ENCODE data around the gene YWHAH. TPM values are rescaled to one million over a fixed set of nuclear protein-coding genes. Genes with fewer than 3 reads are reported as not detected.
A peak's percentile ranks its signal among the peaks of the same experiment; 100 is the strongest.

The YWHAH gene
- total RNA-seq, 1 donor from 2014 or later = 250 TPM

DNA sequence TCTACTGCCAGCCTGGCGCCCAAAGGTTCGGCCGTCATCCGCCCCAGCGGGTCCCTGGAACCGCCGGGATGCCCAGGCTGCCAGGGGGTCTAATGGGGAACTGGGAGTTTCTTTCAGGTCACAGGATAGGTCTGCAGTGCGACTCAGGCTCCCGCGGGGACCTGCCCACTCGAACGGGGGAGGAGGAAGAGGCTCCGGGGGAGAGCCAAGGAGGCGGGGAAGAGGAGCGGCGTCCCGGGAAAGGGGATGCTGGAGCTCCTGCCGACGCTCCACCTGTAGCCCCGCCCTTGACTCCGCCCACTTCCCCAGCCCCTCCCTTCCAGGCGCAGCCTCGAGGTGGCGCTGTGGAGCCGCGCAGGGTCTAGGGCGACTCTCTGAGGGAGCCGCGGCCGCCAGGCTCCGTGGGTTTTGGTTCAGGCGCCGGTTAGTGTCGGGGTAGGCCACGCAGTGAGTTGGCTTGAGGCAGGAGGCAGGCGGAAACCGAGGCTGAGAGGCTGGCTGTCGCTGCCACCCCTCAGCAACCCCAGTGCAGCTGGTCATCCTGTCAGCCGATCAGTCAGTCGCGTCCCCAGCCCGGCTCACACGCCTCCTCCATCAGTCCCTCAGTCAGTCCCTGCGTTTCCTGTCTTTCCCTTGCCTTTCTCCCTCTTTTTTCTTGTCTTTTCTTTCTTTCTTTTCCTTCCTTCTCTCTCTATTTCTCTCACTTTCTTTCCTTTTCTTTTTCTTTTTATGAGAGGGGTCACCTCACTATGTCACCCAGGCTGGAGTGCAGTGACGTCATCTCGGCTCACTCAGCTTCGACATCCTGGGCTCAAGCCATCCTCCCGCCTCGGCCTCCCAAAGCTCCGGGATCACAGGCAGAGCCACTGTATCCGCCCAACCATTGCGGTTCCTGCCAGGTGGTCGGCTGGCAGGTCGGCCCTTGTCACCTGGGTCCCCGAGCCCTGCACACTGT is 26.4 kb downstream of the YWHAH start:
- Mint-ChIP-seq H3K4me1 (ENCODE audit: low read depth, unreplicated experiment) (no peaks in the 10 kb centered on the region), H3K27ac (ENCODE audit: unreplicated experiment) (no peak overlapping the region), H3K4me3 (ENCODE audit: unreplicated experiment) (peak overlapping the region; percentile 93), H3K27me3 (ENCODE audit: unreplicated experiment) (peaks cover 1% of the 10 kb centered on the region), H3K36me3 (ENCODE audit: unreplicated experiment) (no peaks in the 10 kb centered on the region), H3K9me3 (ENCODE audit: unreplicated experiment) (peaks cover 4% of the 10 kb centered on the region)
- DNase-seq = peak; percentile 92
- TF ChIP-seq, protein P1, sequence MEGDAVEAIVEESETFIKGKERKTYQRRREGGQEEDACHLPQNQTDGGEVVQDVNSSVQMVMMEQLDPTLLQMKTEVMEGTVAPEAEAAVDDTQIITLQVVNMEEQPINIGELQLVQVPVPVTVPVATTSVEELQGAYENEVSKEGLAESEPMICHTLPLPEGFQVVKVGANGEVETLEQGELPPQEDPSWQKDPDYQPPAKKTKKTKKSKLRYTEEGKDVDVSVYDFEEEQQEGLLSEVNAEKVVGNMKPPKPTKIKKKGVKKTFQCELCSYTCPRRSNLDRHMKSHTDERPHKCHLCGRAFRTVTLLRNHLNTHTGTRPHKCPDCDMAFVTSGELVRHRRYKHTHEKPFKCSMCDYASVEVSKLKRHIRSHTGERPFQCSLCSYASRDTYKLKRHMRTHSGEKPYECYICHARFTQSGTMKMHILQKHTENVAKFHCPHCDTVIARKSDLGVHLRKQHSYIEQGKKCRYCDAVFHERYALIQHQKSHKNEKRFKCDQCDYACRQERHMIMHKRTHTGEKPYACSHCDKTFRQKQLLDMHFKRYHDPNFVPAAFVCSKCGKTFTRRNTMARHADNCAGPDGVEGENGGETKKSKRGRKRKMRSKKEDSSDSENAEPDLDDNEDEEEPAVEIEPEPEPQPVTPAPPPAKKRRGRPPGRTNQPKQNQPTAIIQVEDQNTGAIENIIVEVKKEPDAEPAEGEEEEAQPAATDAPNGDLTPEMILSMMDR (IDR thresholded peaks at IDR 0.05; ENCODE audit: partially characterized antibody, unreplicated experiment) = peak; percentile 97

DNA sequence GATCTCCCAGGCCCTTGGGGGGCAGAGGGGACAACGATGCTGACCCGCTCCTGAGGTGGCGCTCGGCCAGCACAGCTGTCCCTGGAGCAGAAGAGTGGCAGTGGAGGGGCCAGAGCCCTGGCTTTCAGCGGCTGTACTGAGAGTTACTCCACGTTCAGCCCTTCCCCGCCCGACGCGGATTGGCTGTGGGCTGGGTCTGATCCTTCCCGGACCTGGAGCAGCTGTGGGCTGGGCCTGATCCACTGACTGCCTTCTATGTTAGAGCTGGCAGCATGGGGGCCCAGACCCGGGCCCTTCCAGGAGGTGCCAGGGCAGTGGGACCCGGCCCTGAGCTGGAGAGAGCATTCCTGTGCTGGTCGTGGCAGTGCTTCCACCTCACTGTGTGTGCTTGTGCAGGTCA is 27.8 kb downstream of the YWHAH start:
- Mint-ChIP-seq H3K27ac (ENCODE audit: unreplicated experiment) (no peak overlapping the region), H3K36me3 (ENCODE audit: unreplicated experiment) (no peaks in the 10 kb centered on the region), H3K27me3 (ENCODE audit: unreplicated experiment) (peaks cover 4% of the 10 kb centered on the region), H3K4me3 (ENCODE audit: unreplicated experiment) (no peak overlapping the region), H3K9me3 (ENCODE audit: unreplicated experiment) (peaks cover 4% of the 10 kb centered on the region), H3K4me1 (ENCODE audit: low read depth, unreplicated experiment) (no peaks in the 10 kb centered on the region)
- no peak for DNase-seq
- TF ChIP-seq, protein P1 (IDR thresholded peaks at IDR 0.05; ENCODE audit: partially characterized antibody, unreplicated experiment) = no peak

DNA sequence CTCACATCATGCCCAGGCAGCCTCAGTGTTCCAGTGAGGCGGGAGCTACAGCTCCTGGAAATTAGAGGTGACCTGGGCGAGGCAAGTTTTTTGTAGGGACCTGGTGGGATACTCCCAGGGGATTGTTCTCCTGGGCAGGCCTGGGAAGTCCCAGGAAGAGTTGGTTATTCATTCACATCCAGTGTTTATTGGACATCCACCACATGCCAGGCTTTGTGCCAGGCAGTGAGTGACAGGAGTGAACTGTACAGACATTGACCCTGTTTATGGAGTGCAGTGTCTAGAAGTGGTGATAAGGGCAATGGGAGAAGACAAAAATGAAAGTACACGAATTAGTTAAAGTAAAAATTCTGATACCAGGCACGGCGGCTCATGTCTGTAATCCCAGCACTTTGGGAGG is 29.4 kb downstream of the YWHAH start:
- Mint-ChIP-seq H3K27ac (ENCODE audit: unreplicated experiment) (no peak overlapping the region), H3K27me3 (ENCODE audit: unreplicated experiment) (peaks cover 4% of the 10 kb centered on the region), H3K36me3 (ENCODE audit: unreplicated experiment) (no peaks in the 10 kb centered on the region), H3K4me3 (ENCODE audit: unreplicated experiment) (no peak overlapping the region), H3K9me3 (ENCODE audit: unreplicated experiment) (peaks cover 4% of the 10 kb centered on the region), H3K4me1 (ENCODE audit: low read depth, unreplicated experiment) (no peaks in the 10 kb centered on the region)
- TF ChIP-seq, protein P1 (IDR thresholded peaks at IDR 0.05; ENCODE audit: partially characterized antibody, unreplicated experiment) = no peak
- DNase-seq = no peak

DNA sequence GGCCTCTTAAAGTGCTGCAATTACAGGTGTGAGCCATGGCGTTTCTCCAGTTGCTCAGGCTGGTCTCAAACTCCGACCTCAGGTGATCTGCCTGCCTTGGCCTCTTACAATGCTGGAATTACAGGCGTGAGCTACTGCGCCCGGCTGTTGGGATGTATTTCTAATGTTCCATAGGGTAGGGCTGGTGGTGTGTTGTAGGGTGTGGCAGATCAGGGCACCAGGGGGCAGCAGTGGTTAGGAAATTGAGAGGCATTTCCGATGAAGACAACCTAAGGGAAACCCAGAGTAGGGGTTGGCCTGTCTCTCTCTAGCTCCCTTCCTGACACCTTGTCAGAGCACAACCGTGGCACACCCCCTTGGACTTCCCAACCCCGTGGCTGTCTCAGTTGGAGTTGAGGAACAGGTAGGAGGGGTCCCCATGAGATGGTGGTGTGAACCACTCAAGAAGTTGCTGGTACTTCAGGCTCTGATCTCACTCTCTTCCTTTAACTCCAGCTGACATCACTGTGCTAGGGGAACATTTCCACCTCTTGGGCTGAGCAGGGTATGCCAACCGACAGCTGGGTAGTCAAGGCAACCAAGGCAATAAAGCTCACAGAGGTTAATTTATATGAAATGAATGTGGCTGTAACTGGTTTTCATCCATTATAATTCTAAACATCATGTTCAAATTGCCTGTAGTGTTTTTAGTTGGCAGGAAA is 33.0 kb downstream of the YWHAH start:
- DNase-seq = peak; percentile 92
- TF ChIP-seq, protein P1 (IDR thresholded peaks at IDR 0.05; ENCODE audit: partially characterized antibody, unreplicated experiment) = peak; percentile 76
- Mint-ChIP-seq H3K4me1 (ENCODE audit: low read depth, unreplicated experiment) (no peaks in the 10 kb centered on the region), H3K4me3 (ENCODE audit: unreplicated experiment) (no peak overlapping the region), H3K36me3 (ENCODE audit: unreplicated experiment) (no peaks in the 10 kb centered on the region), H3K9me3 (ENCODE audit: unreplicated experiment) (no peaks in the 10 kb centered on the region), H3K27ac (ENCODE audit: unreplicated experiment) (no peak overlapping the region), H3K27me3 (ENCODE audit: unreplicated experiment) (peaks cover 2% of the 10 kb centered on the region)
